GM12892 (cell line): ENCODE measurements around the gene TLCD3B.

Experiments used
- DNase-seq: peaks from one replicate; pipeline ENCODE4 v3.0.0; 2011; ENCODE audit not compliant: insufficient read length
- FAIRE-seq: peaks from 2 replicates; lab custom pipeline; 2011; peaks lifted over from hg19 to GRCh38; lab: Jason Lieb, UNC
- POLR2A ChIP-seq: IDR thresholded peaks from 2 replicates; pipeline ENCODE4 v1.6.1; 2011; ENCODE audit warnings: low read depth, low read length, control low read depth
- POLR2AphosphoS5 ChIP-seq: IDR thresholded peaks from 2 replicates; pipeline ENCODE4 v1.6.1; 2011; ENCODE audit warnings: low read depth, low read length, control low read depth
- TAF1 ChIP-seq: IDR thresholded peaks from 2 replicates; pipeline ENCODE4 v1.6.1; 2011; ENCODE audit warnings: low read depth, mild to moderate bottlenecking, control low read depth, low read length, borderline replicate concordance

The TLCD3B gene

GRCh38 chr16:29977063-29977825, 53.8 kb downstream of the TLCD3B start:
- DNase-seq: no peak
- no peak for TF ChIP-seq POLR2AphosphoS5
- TF ChIP-seq TAF1: no peak
- no peak for TF ChIP-seq POLR2A
- FAIRE-seq: no peak

GRCh38 chr16:29975811-29976511, 55.1 kb downstream of the TLCD3B start:
- TF ChIP-seq TAF1 (no peak), POLR2AphosphoS5 (no peak), POLR2A (no peak)
- FAIRE-seq: no peak
- no peak for DNase-seq

GRCh38 chr16:29975134-29975538, 55.9 kb downstream of the TLCD3B start:
- FAIRE-seq: no peak
- no peak for TF ChIP-seq TAF1
- TF ChIP-seq POLR2A: no peak
- no peak for TF ChIP-seq POLR2AphosphoS5
- DNase-seq: no peak
